ENCODE measurements around the gene LRP1B.

DNA sequence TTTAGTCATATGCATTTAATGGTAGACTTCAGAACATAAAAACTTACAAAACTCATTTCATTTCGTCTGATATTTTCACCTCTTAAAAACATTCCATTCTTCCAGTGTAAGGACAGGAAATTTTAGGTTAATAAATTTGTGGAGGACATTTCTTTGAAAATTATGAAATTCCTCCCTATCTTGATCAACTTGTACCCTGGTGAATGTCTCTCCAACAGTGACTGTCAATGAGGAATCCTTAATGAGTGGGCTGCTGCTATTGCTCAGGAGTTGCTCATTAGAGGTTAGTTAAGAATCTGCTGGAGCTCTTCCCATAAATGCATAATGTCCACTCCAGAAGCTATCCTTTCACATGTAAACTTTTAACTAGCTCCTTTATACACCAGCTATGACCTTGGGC is 69.1 kb downstream of the LRP1B start:
- TF ChIP-seq, protein P1, sequence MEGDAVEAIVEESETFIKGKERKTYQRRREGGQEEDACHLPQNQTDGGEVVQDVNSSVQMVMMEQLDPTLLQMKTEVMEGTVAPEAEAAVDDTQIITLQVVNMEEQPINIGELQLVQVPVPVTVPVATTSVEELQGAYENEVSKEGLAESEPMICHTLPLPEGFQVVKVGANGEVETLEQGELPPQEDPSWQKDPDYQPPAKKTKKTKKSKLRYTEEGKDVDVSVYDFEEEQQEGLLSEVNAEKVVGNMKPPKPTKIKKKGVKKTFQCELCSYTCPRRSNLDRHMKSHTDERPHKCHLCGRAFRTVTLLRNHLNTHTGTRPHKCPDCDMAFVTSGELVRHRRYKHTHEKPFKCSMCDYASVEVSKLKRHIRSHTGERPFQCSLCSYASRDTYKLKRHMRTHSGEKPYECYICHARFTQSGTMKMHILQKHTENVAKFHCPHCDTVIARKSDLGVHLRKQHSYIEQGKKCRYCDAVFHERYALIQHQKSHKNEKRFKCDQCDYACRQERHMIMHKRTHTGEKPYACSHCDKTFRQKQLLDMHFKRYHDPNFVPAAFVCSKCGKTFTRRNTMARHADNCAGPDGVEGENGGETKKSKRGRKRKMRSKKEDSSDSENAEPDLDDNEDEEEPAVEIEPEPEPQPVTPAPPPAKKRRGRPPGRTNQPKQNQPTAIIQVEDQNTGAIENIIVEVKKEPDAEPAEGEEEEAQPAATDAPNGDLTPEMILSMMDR (IDR thresholded peaks at IDR 0.05; ENCODE audit: low read length), result no peak
- TF ChIP-seq EZH2 (IDR thresholded peaks at IDR 0.05; ENCODE audit: borderline replicate concordance, low read length), result no peak
